Measurements from ENCODE around the gene C2CD2.
"Not testable (repeated sequence)": the region's sequence is repeated elsewhere in the genome, so short reads cannot be mapped to it uniquely, and the experiment has no call there.

C2CD2 gene

GRCh38 chr21:41974752-41975053 is 20.9 kb upstream of the C2CD2 start:
- no peak for DNase-seq (ENCODE audit: low spot score)

- peak; percentile 23 for DNase-seq (ENCODE audit: low spot score)
Measured at GRCh38 chr21:41973861-41974751, 20.3 kb upstream of the C2CD2 start.

GRCh38 chr21:41973427-41973831 is 19.6 kb upstream of the C2CD2 start:
- no peak for DNase-seq (ENCODE audit: low spot score)

GRCh38 chr21:41972511-41973205 is 18.8 kb upstream of the C2CD2 start:
- DNase-seq (ENCODE audit: low spot score) = no peak

GRCh38 chr21:41971891-41972290 is 18.1 kb upstream of the C2CD2 start:
- no peak for DNase-seq (ENCODE audit: low spot score)

- no peak for DNase-seq (ENCODE audit: low spot score)
Measured at GRCh38 chr21:41970751-41971653, 17.2 kb upstream of the C2CD2 start.

- DNase-seq (ENCODE audit: low spot score) = no peak
Measured at GRCh38 chr21:41970106-41970391, 16.2 kb upstream of the C2CD2 start.

- no peak for DNase-seq (ENCODE audit: low spot score)
Measured at GRCh38 chr21:41967708-41968107, 13.9 kb upstream of the C2CD2 start.

GRCh38 chr21:41966872-41967621 is 13.2 kb upstream of the C2CD2 start:
- no peak for DNase-seq (ENCODE audit: low spot score)

- DNase-seq (ENCODE audit: low spot score) = no peak
Measured at GRCh38 chr21:41966041-41966833, 12.4 kb upstream of the C2CD2 start.

GRCh38 chr21:41965461-41966013 is 11.7 kb upstream of the C2CD2 start:
- no peak for DNase-seq (ENCODE audit: low spot score)

- DNase-seq (ENCODE audit: low spot score) = no peak
Measured at GRCh38 chr21:41965045-41965444, 11.2 kb upstream of the C2CD2 start.

GRCh38 chr21:41964171-41964570 is 10.4 kb upstream of the C2CD2 start:
- DNase-seq (ENCODE audit: low spot score) = no peak

- no peak for DNase-seq (ENCODE audit: low spot score)
Measured at GRCh38 chr21:41962425-41962966, 8.7 kb upstream of the C2CD2 start.

- no peak for DNase-seq (ENCODE audit: low spot score)
Measured at GRCh38 chr21:41961753-41962152, 7.9 kb upstream of the C2CD2 start.

- no peak for DNase-seq (ENCODE audit: low spot score)
Measured at GRCh38 chr21:41961282-41961701, 7.5 kb upstream of the C2CD2 start.

- no peak for DNase-seq (ENCODE audit: low spot score)
Measured at GRCh38 chr21:41960386-41960785, 6.6 kb upstream of the C2CD2 start.

- not testable (repeated sequence) for DNase-seq (ENCODE audit: low spot score)
Measured at GRCh38 chr21:41959697-41960096, 5.9 kb upstream of the C2CD2 start.

- no peak for DNase-seq (ENCODE audit: low spot score)
Measured at GRCh38 chr21:41958886-41959563, 5.2 kb upstream of the C2CD2 start.
